GM21526 (cell line): ENCODE results near the gene DNAH17.

Experiments used
- ATAC-seq: cut with Tn5 transposase; IDR thresholded peaks from one replicate; pipeline ENCODE4 v1.9.1; 2021; ENCODE audit warnings: moderate library complexity; ENCODE audit not compliant: unreplicated experiment, low FRiP score

DNAH17 gene

GRCh38 chr17:78501241-78502036, 75.8 kb downstream of the DNAH17 start:
- no peak for ATAC-seq

- ATAC-seq, result no peak
These were observed 76.4 kb downstream of the DNAH17 start for GRCh38 chr17:78500806-78501205.

- no peak for ATAC-seq
These were observed 77.3 kb downstream of the DNAH17 start for GRCh38 chr17:78499715-78500540.

- no peak for ATAC-seq
These were observed 78.3 kb downstream of the DNAH17 start for GRCh38 chr17:78498848-78499247.

GRCh38 chr17:78497115-78497540, 80.1 kb downstream of the DNAH17 start:
- no peak for ATAC-seq

- ATAC-seq, result no peak
These were observed 80.9 kb downstream of the DNAH17 start for GRCh38 chr17:78496311-78496710.

GRCh38 chr17:78495634-78496033, 81.6 kb downstream of the DNAH17 start:
- no peak for ATAC-seq

- ATAC-seq, result no peak
These were observed 82.4 kb downstream of the DNAH17 start for GRCh38 chr17:78494696-78495330.

- no peak for ATAC-seq
These were observed 83.1 kb downstream of the DNAH17 start for GRCh38 chr17:78493853-78494695.

- ATAC-seq, result no peak
These were observed 83.7 kb downstream of the DNAH17 start for GRCh38 chr17:78493450-78493849.

- no peak for ATAC-seq
These were observed 84.9 kb downstream of the DNAH17 start for GRCh38 chr17:78492116-78492799.

GRCh38 chr17:78491236-78492115, 85.7 kb downstream of the DNAH17 start:
- no peak for ATAC-seq

- ATAC-seq, result no peak
These were observed 86.5 kb downstream of the DNAH17 start for GRCh38 chr17:78490673-78491072.

- ATAC-seq, result no peak
These were observed 87.0 kb downstream of the DNAH17 start for GRCh38 chr17:78490156-78490555.

GRCh38 chr17:78488867-78489634, 88.1 kb downstream of the DNAH17 start:
- no peak for ATAC-seq

GRCh38 chr17:78488156-78488555, 89.0 kb downstream of the DNAH17 start:
- ATAC-seq, result no peak

GRCh38 chr17:78486946-78487680, 90.1 kb downstream of the DNAH17 start:
- ATAC-seq, result no peak
